Naive thymus-derived CD4-positive, alpha-beta T cell (primary cell): ENCODE data around the gene PPP4R3C. TPM values are rescaled to one million over a fixed set of nuclear protein-coding genes. Genes with fewer than 3 reads are reported as not detected.
"Not testable (repeated sequence)": the region's sequence is repeated elsewhere in the genome, so short reads cannot be mapped to it uniquely, and the experiment has no call there.

ENCODE experiments used
- ATAC-seq: fragments of 150-1000 bp; cut with Tn5 transposase; 2 replicates; pipeline ENCODE4 v1.10.0; 2021; ENCODE audit warnings: mild to moderate bottlenecking, moderate library complexity
- CTCF ChIA-PET: fragments of 350-600 bp; sonication (Branson Sonifier 250); formaldehyde crosslinking; loops from one replicate; lab custom pipeline; 2021; ENCODE audit warnings: antibody characterized with exemption; lab: Charles Lee
- POLR2A ChIA-PET: fragments of 350-600 bp; sonication (Branson Sonifier 250); formaldehyde crosslinking; loops from one replicate; lab custom pipeline; 2021; ENCODE audit warnings: antibody characterized with exemption, inconsistent platforms; lab: Charles Lee
- DNase-seq, 9 donors: peaks; one replicate each; pipeline versions ENCODE4 v3.0.0 to v3.0.0-alpha.2; 2020 to 2022; ENCODE audit warnings: mixed read lengths in 1 of 9
- H3K27ac ChIP-seq: one replicate; pipeline ENCODE4 v1.7.0; 2013; ENCODE audit warnings: mild to moderate bottlenecking, low read depth, low read length, moderate library complexity
- H3K27me3 ChIP-seq, 2 donors: one replicate each; pipeline ENCODE4 v1.7.0; 2013; ENCODE audit warnings: low read length in 2 of 2, mild to moderate bottlenecking in 2 of 2, moderate library complexity in 2 of 2; ENCODE audit not compliant: control insufficient read depth in 2 of 2, insufficient read depth in 2 of 2
- H3K36me3 ChIP-seq, 3 experiments: 1 replicate in 2 of 3; 2 replicates in 1 of 3; pipeline ENCODE4 v1.7.0; 2013; ENCODE audit warnings: low read length in 3 of 3, mild to moderate bottlenecking in 3 of 3, moderate library complexity in 1 of 3; ENCODE audit not compliant: insufficient read depth in 3 of 3, control insufficient read depth in 2 of 3
- H3K4me1 ChIP-seq, 2 donors: one replicate each; pipeline ENCODE4 v1.7.0; 2013; ENCODE audit warnings: low read length in 2 of 2, mild to moderate bottlenecking in 2 of 2, moderate library complexity in 1 of 2; ENCODE audit not compliant: control insufficient read depth in 2 of 2, insufficient read depth in 2 of 2
- H3K4me3 ChIP-seq: 2 replicates; pipeline ENCODE4 v1.7.0; 2013; ENCODE audit warnings: mild to moderate bottlenecking, low read length
- H3K9me3 ChIP-seq, 3 experiments: 1 replicate in 2 of 3; 2 replicates in 1 of 3; pipeline ENCODE4 v1.7.0; 2013; ENCODE audit warnings: low read length in 3 of 3; ENCODE audit not compliant: control insufficient read depth in 2 of 3
- H3K27ac Mint-ChIP-seq, 9 donors: one replicate each; pipeline ENCODE4 v1.8.0; 2020 to 2022; ENCODE audit warnings: mixed read lengths in 9 of 9, mild to moderate bottlenecking in 8 of 9, moderate library complexity in 5 of 9, inconsistent platforms in 2 of 9
- H3K27me3 Mint-ChIP-seq, 5 donors: one replicate each; pipeline ENCODE4 v1.8.0; 2021 to 2022; ENCODE audit warnings: mixed read lengths in 5 of 5, mild to moderate bottlenecking in 1 of 5
- H3K36me3 Mint-ChIP-seq, 5 donors: one replicate each; pipeline ENCODE4 v1.8.0; 2020 to 2022; ENCODE audit warnings: mixed read lengths in 5 of 5, mild to moderate bottlenecking in 3 of 5, inconsistent platforms in 1 of 5
- H3K4me1 Mint-ChIP-seq, 7 donors: one replicate each; pipeline ENCODE4 v1.8.0; 2020 to 2022; ENCODE audit warnings: mixed read lengths in 7 of 7, mild to moderate bottlenecking in 3 of 7, inconsistent platforms in 1 of 7
- H3K4me3 Mint-ChIP-seq, 10 donors: one replicate each; pipeline ENCODE4 v1.8.0; 2020 to 2022; ENCODE audit warnings: mild to moderate bottlenecking in 10 of 10, mixed read lengths in 10 of 10, moderate library complexity in 6 of 10, inconsistent platforms in 2 of 10
- H3K9me3 Mint-ChIP-seq, 11 donors: one replicate each; pipeline ENCODE4 v1.8.0; 2020 to 2022; ENCODE audit warnings: mixed read lengths in 11 of 11, mild to moderate bottlenecking in 4 of 11, inconsistent platforms in 1 of 11, moderate library complexity in 1 of 11
- intact Hi-C, 2 donors: fragments of 100-400 bp; cut with micrococcal nuclease; formaldehyde crosslinking; loops; one replicate each; pipeline ENCODE4 v1.15.1; 2023
- polyA plus RNA-seq, 2 donors: library from polyadenylated mRNA; unstranded; fragments of 300-500 nt; fragmentation: Illumina TruSeq; gene quantifications; one replicate each; pipeline ENCODE4 v1.2.3, GENCODE V29; 2021
- total RNA-seq, 6 experiments: library from RNA in 5 of 6; stranded (reverse) in 5 of 6; gene quantifications; 1 replicate in 5 of 6; 2 replicates in 1 of 6; pipeline ENCODE4 v1.2.3 and lab custom pipeline; 2021 to 2026

The PPP4R3C gene
- total and polyA plus RNA-seq, 7 experiments from 2014 or later: not detected

DNA sequence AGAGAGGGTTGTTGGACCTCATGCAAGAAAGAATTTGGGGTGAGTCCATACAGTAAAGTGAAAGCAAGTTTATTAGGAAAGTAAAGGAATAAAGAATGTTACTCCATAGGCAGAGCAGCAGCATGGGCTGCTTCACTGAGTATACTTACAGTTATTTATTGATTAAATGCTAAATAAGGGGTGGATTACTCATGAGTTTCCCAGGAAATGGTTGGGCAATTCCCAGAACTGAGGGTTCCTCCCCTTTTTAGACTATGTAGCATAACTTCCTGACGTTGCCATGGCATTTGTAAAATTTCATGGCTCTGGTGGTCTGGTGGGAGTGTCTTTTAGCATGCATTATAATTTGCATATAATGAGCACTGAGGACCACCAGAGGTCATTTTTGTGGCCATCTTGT is 16.7 kb downstream of the PPP4R3C start:
- H3K27ac Mint-ChIP-seq: no peak overlapping the region
- H3K27ac ChIP-seq: no peak overlapping the region
- H3K9me3 Mint-ChIP-seq: peaks cover 0 to 4% (median 0%) of the 10 kb centered on the region in 11 donors
- H3K27me3 ChIP-seq: no peaks in the 10 kb centered on the region
- no peaks in the 10 kb centered on the region for H3K27me3 Mint-ChIP-seq
- H3K36me3 ChIP-seq: no peaks in the 10 kb centered on the region
- no peaks in the 10 kb centered on the region for H3K9me3 ChIP-seq
- POLR2A ChIA-PET: no interaction called here
- no peak for DNase-seq
- CTCF ChIA-PET: no interaction called here
- H3K4me3 ChIP-seq: no peak overlapping the region
- H3K4me1 ChIP-seq: no peaks in the 10 kb centered on the region
- H3K4me3 Mint-ChIP-seq: no peak overlapping the region
- intact Hi-C loops: no loop called here
- H3K4me1 Mint-ChIP-seq: peaks cover 0 to 7% (median 0%) of the 10 kb centered on the region in 7 donors
- H3K36me3 Mint-ChIP-seq: peaks cover 0 to 2% (median 0%) of the 10 kb centered on the region in 5 donors
- no peak for ATAC-seq

DNA sequence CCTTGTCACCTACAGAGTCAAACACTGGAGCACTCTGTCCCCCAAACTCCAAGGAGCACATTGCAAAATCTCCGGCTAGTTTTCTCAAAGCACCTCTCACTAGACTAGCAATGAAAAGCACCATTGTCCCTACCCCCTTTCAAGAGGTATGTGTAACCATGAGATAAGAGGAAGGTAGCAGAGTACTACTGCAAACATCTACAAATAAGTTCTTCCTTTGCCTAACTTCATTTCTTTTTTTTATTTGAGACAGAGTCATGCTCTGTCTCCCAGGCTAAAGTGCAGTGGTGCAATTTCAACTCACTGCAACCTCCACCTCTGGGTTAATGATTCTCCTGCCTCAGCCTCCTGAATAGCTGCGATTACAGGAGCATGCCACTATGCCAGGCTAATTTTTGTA is 17.7 kb downstream of the PPP4R3C start:
- Histone ChIP-seq H3K4me3 (no peak overlapping the region), H3K27me3 (no peaks in the 10 kb centered on the region), H3K36me3 (no peaks in the 10 kb centered on the region), H3K4me1 (no peaks in the 10 kb centered on the region), H3K27ac (no peak overlapping the region), H3K9me3 (no peaks in the 10 kb centered on the region)
- no peak overlapping the region for H3K27ac Mint-ChIP-seq
- ChIA-PET CTCF (no interaction called here), POLR2A (no interaction called here)
- no peak for ATAC-seq
- H3K27me3 Mint-ChIP-seq: no peaks in the 10 kb centered on the region
- peaks cover 0 to 2% (median 0%) of the 10 kb centered on the region in 5 donors for H3K36me3 Mint-ChIP-seq
- intact Hi-C loops: no loop called here
- H3K9me3 Mint-ChIP-seq: peaks cover 0 to 4% (median 0%) of the 10 kb centered on the region in 11 donors
- no peak for DNase-seq
- no peak overlapping the region for H3K4me3 Mint-ChIP-seq
- H3K4me1 Mint-ChIP-seq: peaks cover 0 to 7% (median 0%) of the 10 kb centered on the region in 7 donors

DNA sequence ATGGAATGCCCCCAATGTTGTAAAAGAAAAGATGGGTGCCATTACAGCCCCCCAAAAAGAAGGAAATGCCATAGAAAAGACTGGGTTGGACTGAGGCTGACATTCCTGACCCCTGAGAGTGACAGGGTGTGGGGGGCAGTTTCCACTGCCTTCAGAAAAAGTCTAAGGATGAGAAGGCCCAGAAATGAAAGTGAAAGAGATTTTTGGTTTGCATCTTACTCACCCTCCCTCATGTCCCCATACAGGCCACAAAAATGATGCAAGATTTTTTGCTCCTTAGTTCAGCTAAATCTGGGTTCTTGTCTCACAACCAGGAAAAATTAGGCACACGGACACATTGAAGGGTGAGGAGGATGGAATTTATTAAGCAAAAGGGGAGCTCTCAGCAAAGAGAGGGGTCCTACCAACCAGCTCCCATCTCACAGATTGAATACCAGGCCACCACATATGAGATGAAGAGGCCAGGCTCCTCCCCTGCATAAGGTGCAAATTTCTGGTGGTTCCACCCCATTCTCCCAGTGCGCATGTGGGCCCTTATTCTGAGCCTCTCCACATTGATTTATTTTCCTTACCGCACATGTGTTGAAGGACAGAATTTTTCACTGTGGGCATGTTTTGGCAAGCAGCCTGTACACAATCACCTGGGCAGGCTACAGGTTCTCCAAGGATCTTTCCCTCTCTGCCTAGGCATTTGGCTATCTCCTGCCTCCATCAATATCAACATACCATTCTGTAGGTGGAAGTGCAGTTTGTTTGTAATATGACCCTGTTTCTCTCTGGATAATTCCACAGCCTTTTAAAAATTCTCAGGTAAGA is 18.8 kb downstream of the PPP4R3C start:
- no peak overlapping the region for H3K4me3 Mint-ChIP-seq
- DNase-seq: no peak
- CTCF ChIA-PET: no interaction called here
- peaks cover 0 to 4% (median 0%) of the 10 kb centered on the region in 11 donors for H3K9me3 Mint-ChIP-seq
- intact Hi-C loops: no loop called here
- Histone ChIP-seq H3K27me3 (no peaks in the 10 kb centered on the region), H3K27ac (no peak overlapping the region), H3K36me3 (no peaks in the 10 kb centered on the region), H3K4me1 (no peaks in the 10 kb centered on the region), H3K9me3 (no peaks in the 10 kb centered on the region), H3K4me3 (no peak overlapping the region)
- H3K4me1 Mint-ChIP-seq: peaks cover 0 to 7% (median 0%) of the 10 kb centered on the region in 7 donors
- peak overlapping the region in 1 of 9 donors; percentile 68 for H3K27ac Mint-ChIP-seq
- POLR2A ChIA-PET: no interaction called here
- H3K36me3 Mint-ChIP-seq: peaks cover 0 to 2% (median 0%) of the 10 kb centered on the region in 5 donors
- H3K27me3 Mint-ChIP-seq: no peaks in the 10 kb centered on the region
- ATAC-seq: no peak

DNA sequence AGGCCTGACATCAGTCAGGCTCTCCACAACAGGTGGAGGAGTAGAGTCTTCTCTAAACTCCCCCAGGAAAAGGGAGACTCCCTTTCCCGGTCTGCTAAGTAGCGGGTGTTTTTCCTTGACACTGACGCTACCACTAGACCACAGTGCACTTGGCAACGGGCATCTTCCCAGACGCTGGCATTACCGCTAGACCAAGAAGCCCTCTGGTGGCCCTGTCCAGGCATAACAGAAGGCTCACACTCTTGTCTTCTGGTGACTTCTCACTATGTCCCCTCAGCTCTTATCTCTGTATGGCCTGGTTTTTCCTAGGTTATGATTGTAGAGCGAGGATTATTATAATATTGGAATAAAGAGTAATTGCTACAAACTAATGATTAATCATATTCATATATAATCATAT is 20.7 kb downstream of the PPP4R3C start:
- H3K4me1 ChIP-seq, CTCF ChIA-PET, H3K4me1 Mint-ChIP-seq, H3K27me3 Mint-ChIP-seq, DNase-seq, POLR2A ChIA-PET, H3K27me3 ChIP-seq, H3K4me3 ChIP-seq, H3K36me3 Mint-ChIP-seq, H3K36me3 ChIP-seq, H3K27ac ChIP-seq, H3K4me3 Mint-ChIP-seq, ATAC-seq, H3K27ac Mint-ChIP-seq, intact Hi-C loops, H3K9me3 Mint-ChIP-seq, H3K9me3 ChIP-seq: not testable (repeated sequence)

DNA sequence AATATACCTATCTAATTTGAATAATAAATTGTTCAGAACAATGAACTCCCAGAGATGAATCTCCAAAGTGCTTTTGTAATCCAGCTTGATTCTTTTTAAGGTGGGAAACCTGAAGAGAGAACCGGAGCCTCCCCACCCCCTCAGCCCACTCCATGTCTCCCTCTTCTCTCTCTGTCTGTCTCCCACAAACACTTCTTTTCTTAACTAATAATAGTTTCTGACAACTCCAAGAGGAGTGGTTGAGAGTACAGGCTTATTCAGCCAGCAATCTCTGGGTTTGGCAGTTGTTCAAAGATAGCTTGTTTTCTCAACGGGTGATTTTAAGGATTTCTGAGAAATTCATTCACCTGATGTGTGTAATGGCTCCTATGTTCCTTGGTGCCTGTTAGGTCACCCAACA is 23.4 kb downstream of the PPP4R3C start:
- Histone ChIP-seq H3K9me3 (no peaks in the 10 kb centered on the region), H3K36me3 (no peaks in the 10 kb centered on the region), H3K4me1 (no peaks in the 10 kb centered on the region), H3K27me3 (no peaks in the 10 kb centered on the region), H3K27ac (no peak overlapping the region), H3K4me3 (no peak overlapping the region)
- no peak overlapping the region for H3K4me3 Mint-ChIP-seq
- DNase-seq (no peak), ATAC-seq (no peak)
- H3K4me1 Mint-ChIP-seq: peaks cover 0 to 5% (median 0%) of the 10 kb centered on the region in 7 donors
- H3K9me3 Mint-ChIP-seq: no peaks in the 10 kb centered on the region
- no peaks in the 10 kb centered on the region for H3K27me3 Mint-ChIP-seq
- POLR2A ChIA-PET: no interaction called here
- intact Hi-C loops: no loop called here
- H3K36me3 Mint-ChIP-seq: peaks cover 0 to 2% (median 0%) of the 10 kb centered on the region in 5 donors
- H3K27ac Mint-ChIP-seq: no peak overlapping the region
- CTCF ChIA-PET: no interaction called here

DNA sequence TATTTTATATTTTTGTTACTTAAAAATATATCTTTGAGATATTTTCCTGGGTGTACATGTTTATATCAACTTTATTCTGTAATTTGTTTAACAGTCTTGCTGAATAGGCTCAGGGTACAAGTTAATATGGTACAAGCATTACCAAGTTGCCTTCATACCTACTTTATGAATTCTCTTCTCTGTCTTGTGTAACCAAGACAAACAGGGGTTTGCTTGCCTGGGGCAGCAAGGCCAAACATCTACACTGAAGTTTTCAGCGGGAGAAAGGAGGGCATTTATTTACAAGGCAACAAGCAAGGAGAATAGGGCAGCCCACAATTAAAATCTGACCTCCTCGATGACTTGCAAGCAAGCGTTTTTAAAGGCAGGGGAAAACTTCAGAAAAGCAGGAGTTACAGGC is 24.2 kb downstream of the PPP4R3C start:
- no peak for DNase-seq
- H3K4me1 Mint-ChIP-seq: peaks cover 0 to under 1% (median 0%) of the 10 kb centered on the region in 7 donors
- H3K27ac Mint-ChIP-seq: no peak overlapping the region
- CTCF ChIA-PET: no interaction called here
- H3K27me3 Mint-ChIP-seq: no peaks in the 10 kb centered on the region
- H3K9me3 Mint-ChIP-seq: no peaks in the 10 kb centered on the region
- no peak overlapping the region for H3K27ac ChIP-seq
- H3K4me3 ChIP-seq: no peak overlapping the region
- ATAC-seq: no peak
- H3K4me1 ChIP-seq: no peaks in the 10 kb centered on the region
- no peaks in the 10 kb centered on the region for H3K36me3 Mint-ChIP-seq
- H3K9me3 ChIP-seq: no peaks in the 10 kb centered on the region
- no peaks in the 10 kb centered on the region for H3K36me3 ChIP-seq
- no peak overlapping the region for H3K4me3 Mint-ChIP-seq
- H3K27me3 ChIP-seq: no peaks in the 10 kb centered on the region
- POLR2A ChIA-PET: no interaction called here
- intact Hi-C loops: no loop called here

- Histone ChIP-seq H3K27ac (no peak overlapping the region), H3K36me3 (no peaks in the 10 kb centered on the region), H3K4me3 (no peak overlapping the region), H3K27me3 (no peaks in the 10 kb centered on the region), H3K4me1 (no peaks in the 10 kb centered on the region), H3K9me3 (no peaks in the 10 kb centered on the region)
- Mint-ChIP-seq H3K9me3 (peaks cover 0 to 1% (median 0%) of the 10 kb centered on the region in 11 donors), H3K36me3 (no peaks in the 10 kb centered on the region), H3K4me1 (no peaks in the 10 kb centered on the region), H3K27ac (no peak overlapping the region), H3K4me3 (no peak overlapping the region), H3K27me3 (no peaks in the 10 kb centered on the region)
- ATAC-seq: no peak
- DNase-seq: no peak
- CTCF ChIA-PET: no interaction called here
- POLR2A ChIA-PET: no interaction called here
- intact Hi-C loops: no loop called here
These were observed 28.1 kb downstream of the PPP4R3C start for GRCh38 chrX:27435031-27435430.
